BJ (cell line): Measurements from ENCODE around the gene CRYL1. TPM values are rescaled to one million over a fixed set of nuclear protein-coding genes. Genes with fewer than 3 reads are reported as not detected.
A peak's percentile ranks its signal among the peaks of the same experiment; 100 is the strongest.

Source experiments
- CTCF ChIA-PET: fragments of 350-600 bp; formaldehyde crosslinking; extraction: SDS; loops from one replicate; lab custom pipeline; 2021; ENCODE audit warnings: antibody characterized with exemption, inconsistent platforms; lab: Yijun Ruan, JAX
- POLR2A ChIA-PET: fragments of 300-600 bp; sonication (Branson Sonifier 250); formaldehyde crosslinking; extraction: SDS; loops from one replicate; lab custom pipeline; 2021; ENCODE audit warnings: antibody characterized with exemption; lab: Charles Lee
- DNase-seq: peaks from one replicate; pipeline ENCODE4 v3.0.0-alpha.2; 2011; ENCODE audit warnings: low read depth
- H3K27me3 ChIP-seq: 2 replicates; pipeline ENCODE4 v1.6.0; 2011; ENCODE audit warnings: low read length; ENCODE audit not compliant: control insufficient read depth, insufficient read depth
- H3K36me3 ChIP-seq: 2 replicates; pipeline ENCODE4 v1.5.1; 2011; ENCODE audit warnings: low read length; ENCODE audit not compliant: control insufficient read depth, insufficient read depth
- H3K4me3 ChIP-seq: 2 replicates; pipeline ENCODE4 v1.5.1; 2011; ENCODE audit warnings: low read depth, mild to moderate bottlenecking, control low read depth, low read length
- polyA plus RNA-seq: library from polyadenylated mRNA; depleted of rRNA; stranded (reverse); fragments of >200 nt; gene quantifications from 2 replicates; pipeline ENCODE4 v1.2.3, GENCODE V29; 2011
- TF ChIP-seq, protein P1 (sequence below): IDR thresholded peaks from 2 replicates; pipeline ENCODE4 v1.5.1; 2011; ENCODE audit warnings: low read depth, mild to moderate bottlenecking, control low read depth, inconsistent platforms, low read length, moderate library complexity; ENCODE audit not compliant: insufficient read depth

Gene CRYL1
- polyA plus RNA-seq, 1 experiment = 30.6 TPM

GRCh38 chr13:20501120-20501519 lies 24.5 kb downstream of the CRYL1 start:
- CTCF ChIA-PET = no interaction called here

DNA sequence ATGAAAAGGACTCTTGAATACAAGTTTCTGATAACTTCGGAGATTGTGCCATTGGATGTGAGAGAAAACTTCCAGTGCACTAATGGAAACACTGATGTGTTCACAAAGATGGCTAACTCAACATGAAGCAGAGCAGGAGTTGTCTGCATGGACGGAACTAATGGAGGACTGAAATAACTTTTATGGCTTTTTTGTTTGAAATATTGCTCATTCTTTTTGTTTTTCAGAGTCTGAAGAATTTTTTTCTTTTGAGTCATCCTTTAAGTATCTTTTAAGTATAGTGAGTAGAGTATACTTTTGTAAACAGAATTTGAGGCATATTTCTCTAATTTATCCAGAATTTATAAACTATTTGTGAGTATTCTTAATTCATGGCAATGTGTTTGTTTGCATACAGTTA lies 25.7 kb downstream of the CRYL1 start:
- H3K36me3 ChIP-seq = no peaks in the 10 kb centered on the region
- no peaks in the 10 kb centered on the region for H3K27me3 ChIP-seq
- H3K4me3 ChIP-seq = no peak overlapping the region
- CTCF ChIA-PET = interaction anchor here (1.9 kb wide), 1 partner anchor 425 kb away, joined by 6 read pairs; no protein-coding TSS in a partner anchor
- peak; percentile 11 for DNase-seq
- TF ChIP-seq, protein P1, sequence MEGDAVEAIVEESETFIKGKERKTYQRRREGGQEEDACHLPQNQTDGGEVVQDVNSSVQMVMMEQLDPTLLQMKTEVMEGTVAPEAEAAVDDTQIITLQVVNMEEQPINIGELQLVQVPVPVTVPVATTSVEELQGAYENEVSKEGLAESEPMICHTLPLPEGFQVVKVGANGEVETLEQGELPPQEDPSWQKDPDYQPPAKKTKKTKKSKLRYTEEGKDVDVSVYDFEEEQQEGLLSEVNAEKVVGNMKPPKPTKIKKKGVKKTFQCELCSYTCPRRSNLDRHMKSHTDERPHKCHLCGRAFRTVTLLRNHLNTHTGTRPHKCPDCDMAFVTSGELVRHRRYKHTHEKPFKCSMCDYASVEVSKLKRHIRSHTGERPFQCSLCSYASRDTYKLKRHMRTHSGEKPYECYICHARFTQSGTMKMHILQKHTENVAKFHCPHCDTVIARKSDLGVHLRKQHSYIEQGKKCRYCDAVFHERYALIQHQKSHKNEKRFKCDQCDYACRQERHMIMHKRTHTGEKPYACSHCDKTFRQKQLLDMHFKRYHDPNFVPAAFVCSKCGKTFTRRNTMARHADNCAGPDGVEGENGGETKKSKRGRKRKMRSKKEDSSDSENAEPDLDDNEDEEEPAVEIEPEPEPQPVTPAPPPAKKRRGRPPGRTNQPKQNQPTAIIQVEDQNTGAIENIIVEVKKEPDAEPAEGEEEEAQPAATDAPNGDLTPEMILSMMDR = no peak
- POLR2A ChIA-PET = no interaction called here

More at GRCh38 chr13:20501120-20501519, 24.5 kb downstream of the CRYL1 start:
- DNase-seq = no peak
- POLR2A ChIA-PET = no interaction called here
- no peak overlapping the region for H3K4me3 ChIP-seq
- TF ChIP-seq, protein P1 = no peak
- H3K27me3 ChIP-seq = no peaks in the 10 kb centered on the region
- H3K36me3 ChIP-seq = no peaks in the 10 kb centered on the region

- Histone ChIP-seq H3K27me3 (no peaks in the 10 kb centered on the region), H3K4me3 (no peak overlapping the region), H3K36me3 (no peaks in the 10 kb centered on the region)
- POLR2A ChIA-PET = no interaction called here
- TF ChIP-seq, protein P1 = no peak
- CTCF ChIA-PET = interaction anchor here (0.6 to 1.9 kb wide), 2 partner anchors 272 to 427 kb away, joined by 3 to 6 read pairs; no protein-coding TSS in a partner anchor
- DNase-seq = no peak
Observed at GRCh38 chr13:20498659-20499058, 27.0 kb downstream of the CRYL1 start.

DNA sequence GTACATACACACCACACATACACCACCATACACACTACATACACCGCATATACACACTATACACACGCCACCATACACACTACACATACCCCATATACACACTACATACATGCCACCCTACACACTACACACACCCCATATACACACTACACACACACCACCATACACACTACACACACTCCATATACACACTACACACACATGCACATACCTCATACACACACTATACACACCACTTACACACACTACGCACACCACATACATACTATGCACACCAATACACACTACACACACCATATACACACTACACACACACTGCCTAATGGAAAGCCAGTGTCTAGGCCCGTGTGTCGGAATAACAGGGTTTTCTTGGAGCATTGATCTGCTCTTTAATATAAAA lies 27.5 kb downstream of the CRYL1 start:
- DNase-seq = no peak
- CTCF ChIA-PET = interaction anchor here (1.9 kb wide), 1 partner anchor 427 kb away, joined by 6 read pairs; no protein-coding TSS in a partner anchor
- TF ChIP-seq, protein P1 = no peak
- Histone ChIP-seq H3K36me3 (no peaks in the 10 kb centered on the region), H3K4me3 (no peak overlapping the region), H3K27me3 (no peaks in the 10 kb centered on the region)
- POLR2A ChIA-PET = no interaction called here

- TF ChIP-seq, protein P1 = no peak
- DNase-seq = no peak
- Histone ChIP-seq H3K36me3 (no peaks in the 10 kb centered on the region), H3K4me3 (no peak overlapping the region), H3K27me3 (no peaks in the 10 kb centered on the region)
- ChIA-PET CTCF (interaction anchor here (2.0 to 8.2 kb wide), 3 partner anchors 325 to 427 kb away, joined by 9 to 114 read pairs (median 67); no protein-coding TSS in a partner anchor), POLR2A (no interaction called here)
Observed at GRCh38 chr13:20497006-20497775, 28.5 kb downstream of the CRYL1 start.
